OCI-LY1 (cell line): ENCODE results near the gene LPAR3.

Experiments
- CTCF ChIP-seq: fragments of 200-600 bp; sonication (generic), shearing (Covaris generic); IDR thresholded peaks from 2 replicates; pipeline ENCODE4 v1.5.1; 2017; ENCODE audit warnings: mild to moderate bottlenecking, antibody characterized with exemption, low read length, moderate library complexity, mixed read lengths
- EZH2 ChIP-seq: fragments of 200-600 bp; sonication (generic), shearing (Covaris generic); IDR thresholded peaks from 2 replicates; pipeline ENCODE4 v1.8.0; 2017; ENCODE audit warnings: borderline replicate concordance, mixed run types, mild to moderate bottlenecking, antibody characterized with exemption, low read length, moderate library complexity, mixed read lengths

GRCh38 chr1:84923317-84923716 lies 30.3 kb upstream of the LPAR3 start:
- TF ChIP-seq CTCF = no peak
- TF ChIP-seq EZH2 = no peak
